GM19025 (cell line): ENCODE measurements around the gene OAS2.
A peak's percentile ranks its signal among the peaks of the same experiment; 100 is the strongest.

Source experiments
- ATAC-seq: cut with Tn5 transposase; IDR thresholded peaks from one replicate; pipeline ENCODE4 v1.9.1; 2021; ENCODE audit warnings: mild to moderate bottlenecking, low read depth, moderate library complexity; ENCODE audit not compliant: unreplicated experiment

Gene OAS2, protein sequence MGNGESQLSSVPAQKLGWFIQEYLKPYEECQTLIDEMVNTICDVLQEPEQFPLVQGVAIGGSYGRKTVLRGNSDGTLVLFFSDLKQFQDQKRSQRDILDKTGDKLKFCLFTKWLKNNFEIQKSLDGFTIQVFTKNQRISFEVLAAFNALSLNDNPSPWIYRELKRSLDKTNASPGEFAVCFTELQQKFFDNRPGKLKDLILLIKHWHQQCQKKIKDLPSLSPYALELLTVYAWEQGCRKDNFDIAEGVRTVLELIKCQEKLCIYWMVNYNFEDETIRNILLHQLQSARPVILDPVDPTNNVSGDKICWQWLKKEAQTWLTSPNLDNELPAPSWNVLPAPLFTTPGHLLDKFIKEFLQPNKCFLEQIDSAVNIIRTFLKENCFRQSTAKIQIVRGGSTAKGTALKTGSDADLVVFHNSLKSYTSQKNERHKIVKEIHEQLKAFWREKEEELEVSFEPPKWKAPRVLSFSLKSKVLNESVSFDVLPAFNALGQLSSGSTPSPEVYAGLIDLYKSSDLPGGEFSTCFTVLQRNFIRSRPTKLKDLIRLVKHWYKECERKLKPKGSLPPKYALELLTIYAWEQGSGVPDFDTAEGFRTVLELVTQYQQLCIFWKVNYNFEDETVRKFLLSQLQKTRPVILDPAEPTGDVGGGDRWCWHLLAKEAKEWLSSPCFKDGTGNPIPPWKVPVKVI

DNA sequence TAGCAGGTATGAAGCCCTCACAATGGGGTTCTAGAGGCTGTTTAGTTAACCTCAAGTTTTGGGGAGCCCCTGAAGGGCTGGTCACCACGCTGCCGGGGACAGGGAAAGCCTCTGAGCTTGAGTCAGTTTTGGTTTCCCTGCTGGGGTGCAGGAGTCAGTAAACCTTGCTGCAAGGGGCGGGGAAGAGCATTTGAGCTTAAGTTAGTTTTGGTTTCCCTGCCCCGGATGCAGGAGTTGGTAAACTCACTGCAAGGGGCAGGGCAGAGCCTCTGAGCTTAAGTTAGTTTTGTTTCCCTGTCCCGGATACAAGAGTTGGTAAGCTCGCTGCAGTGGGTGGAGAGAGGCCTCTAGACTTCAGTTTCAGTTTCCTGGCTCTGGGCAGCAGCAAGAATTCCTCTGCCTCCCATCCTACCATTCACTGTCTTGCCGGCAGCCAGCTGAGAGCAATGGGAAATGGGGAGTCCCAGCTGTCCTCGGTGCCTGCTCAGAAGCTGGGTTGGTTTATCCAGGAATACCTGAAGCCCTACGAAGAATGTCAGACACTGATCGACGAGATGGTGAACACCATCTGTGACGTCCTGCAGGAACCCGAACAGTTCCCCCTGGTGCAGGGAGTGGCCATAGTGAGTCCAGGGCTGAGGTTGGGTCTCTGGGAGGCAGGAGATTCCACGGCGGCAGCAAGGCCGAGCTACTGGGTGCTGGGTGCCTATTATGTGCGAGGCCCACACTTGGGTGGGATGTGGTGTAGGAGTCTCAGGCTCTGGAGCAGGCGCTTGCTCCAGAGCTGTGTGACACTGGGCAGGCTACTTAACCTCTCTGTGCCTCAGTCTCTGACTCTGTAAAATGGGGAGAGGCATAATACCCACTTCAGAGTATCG, at the start of gene OAS2:
TSS of gene OAS2 (plus strand) at position 357 of the 878 bp plus-strand sequence. CDS start at position 447, 90 bp downstream.
- ATAC-seq: peak; percentile 93

DNA sequence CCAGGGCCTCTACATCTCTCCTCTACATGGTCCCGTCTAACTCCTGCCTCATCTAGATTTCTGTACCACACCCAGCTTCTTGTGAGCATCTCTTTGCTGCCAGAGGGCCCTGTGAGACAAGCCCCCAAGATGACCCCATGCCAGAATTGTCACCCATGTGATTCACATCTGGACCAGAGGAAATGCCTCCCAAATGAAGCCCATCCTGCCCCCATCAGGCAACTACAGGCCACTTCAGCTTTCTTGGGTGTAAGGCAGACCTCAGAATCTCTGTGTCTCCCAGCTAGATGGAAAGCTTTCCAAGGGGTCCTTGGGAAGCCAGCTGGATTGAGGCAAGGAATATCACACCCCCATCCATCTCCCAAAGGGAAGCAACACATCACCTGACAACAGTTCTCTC, 49.3 kb upstream of the OAS2 start:
- ATAC-seq: no peak

DNA sequence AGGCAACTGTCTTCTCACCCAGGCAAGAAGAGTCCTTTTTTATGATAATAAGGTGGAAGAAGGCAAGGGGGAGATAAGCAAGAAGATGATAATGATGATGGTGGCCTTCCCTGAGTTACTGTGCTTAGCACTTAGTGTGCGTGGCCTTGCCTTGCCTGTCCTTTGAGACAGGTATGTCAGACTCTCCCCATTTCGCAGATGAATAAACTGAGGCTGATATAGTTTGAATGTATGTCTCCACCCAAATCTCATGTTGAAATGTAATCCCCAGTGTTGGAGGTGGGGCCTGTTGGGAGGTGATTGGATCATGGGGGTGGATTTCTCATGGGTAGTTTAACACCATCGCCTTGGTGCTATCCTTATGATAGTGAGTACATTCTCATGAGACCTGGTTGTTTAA, 48.6 kb upstream of the OAS2 start:
- no peak for ATAC-seq

DNA sequence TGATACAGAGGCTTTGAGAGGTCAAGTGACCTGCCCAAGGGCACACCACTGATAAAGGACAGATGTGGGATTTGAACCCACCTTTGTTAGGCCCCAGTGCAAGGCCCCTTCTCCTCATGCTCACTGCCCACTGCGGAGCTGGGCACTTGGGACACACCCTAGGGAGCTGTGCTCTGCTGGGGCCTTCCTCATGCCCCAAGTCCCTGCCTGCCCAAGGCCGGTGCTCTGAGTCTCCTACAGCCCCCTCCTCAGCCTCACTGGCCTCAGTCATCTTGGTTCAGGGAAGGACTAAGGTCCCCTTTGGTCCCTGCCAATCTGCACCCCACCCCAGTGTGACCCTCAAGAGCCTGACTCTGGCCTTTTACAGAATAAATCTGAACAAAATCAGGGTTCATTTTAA, 48.0 kb upstream of the OAS2 start:
- ATAC-seq: no peak

DNA sequence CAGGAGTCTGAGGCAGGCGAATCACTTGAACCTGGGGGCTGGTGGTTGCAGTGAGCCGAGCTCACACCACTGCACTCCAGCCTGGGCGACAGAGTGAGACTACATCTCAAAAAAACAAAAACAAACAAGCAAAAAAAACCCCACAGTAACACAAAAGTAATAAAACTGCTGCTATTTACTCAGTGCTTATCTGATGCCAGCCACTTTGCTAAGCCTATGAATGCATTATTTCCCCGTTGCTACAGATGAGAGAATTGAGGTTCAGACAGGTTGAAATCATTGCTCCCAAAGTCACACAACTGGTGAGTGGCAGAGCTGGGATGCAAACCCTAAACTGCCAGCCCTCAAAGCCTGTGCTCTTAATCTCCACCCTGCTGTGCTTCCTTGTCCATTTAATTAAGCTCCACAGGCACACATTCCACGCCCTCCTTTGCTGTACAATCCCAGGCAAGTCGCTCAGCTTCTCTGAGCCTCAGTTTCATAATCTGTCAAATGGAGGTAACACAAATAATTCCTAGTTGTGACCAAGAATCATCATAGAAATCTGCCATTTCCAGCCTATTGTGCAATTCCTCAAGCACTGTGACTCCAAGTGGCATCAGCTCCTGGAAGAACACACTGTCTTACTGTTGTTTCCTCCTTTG, 45.7 kb upstream of the OAS2 start:
- ATAC-seq: no peak

DNA sequence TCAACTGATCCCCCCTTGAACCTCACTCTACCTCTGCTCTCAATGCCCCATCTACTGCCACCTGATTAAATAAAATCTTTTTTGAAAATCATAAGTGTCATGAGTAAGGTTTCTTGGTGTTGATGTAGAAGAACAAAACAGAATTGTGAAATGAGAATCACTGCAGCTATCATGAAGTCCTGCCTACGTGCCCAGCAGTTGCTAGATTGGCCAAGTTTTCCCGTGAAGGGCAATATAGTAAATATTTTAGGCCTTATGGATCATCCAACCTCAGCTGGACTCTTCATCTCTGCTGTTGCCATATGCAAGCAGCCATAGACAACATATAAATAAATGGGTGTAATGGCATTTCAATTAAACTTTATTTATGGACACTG, 45.2 kb upstream of the OAS2 start:
- no peak for ATAC-seq

DNA sequence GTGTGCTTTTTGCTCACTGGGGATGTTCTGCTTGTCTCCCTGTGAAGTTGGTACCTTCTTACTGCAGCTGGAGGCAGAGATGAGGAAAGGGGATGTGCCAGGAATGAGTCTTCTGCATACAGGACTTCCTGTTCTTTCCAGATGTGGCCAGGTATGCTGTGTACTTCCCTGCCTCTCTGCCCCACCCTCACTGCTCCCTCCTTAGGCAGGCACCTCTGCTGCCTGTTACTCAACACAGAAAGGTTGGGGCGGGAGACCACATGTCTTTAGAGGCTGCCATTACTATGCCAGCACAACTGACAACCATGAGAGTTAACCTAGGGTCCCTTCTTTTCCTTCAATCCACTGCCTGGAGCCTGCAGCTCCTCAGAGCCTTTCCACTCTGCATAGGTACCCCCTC, 42.1 kb upstream of the OAS2 start:
- ATAC-seq: no peak

DNA sequence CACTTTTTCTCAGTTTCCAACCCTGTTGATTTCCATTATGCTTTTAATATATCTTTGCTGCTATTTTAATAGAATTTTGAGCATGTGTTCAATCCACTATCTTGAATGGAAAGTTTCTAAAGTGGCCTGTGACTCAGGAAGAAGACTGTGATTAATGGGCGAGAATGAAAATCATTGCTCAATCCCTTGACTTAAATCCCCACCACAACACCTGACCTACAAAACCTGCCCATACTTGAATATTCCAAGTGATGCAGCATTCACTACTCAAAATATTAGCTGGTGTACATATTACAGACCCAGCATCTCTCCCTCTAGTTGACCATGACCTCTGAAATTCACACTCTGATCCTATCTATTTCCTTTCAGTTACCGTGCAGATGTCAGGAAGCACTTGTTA, 41.4 kb upstream of the OAS2 start:
- ATAC-seq: no peak

DNA sequence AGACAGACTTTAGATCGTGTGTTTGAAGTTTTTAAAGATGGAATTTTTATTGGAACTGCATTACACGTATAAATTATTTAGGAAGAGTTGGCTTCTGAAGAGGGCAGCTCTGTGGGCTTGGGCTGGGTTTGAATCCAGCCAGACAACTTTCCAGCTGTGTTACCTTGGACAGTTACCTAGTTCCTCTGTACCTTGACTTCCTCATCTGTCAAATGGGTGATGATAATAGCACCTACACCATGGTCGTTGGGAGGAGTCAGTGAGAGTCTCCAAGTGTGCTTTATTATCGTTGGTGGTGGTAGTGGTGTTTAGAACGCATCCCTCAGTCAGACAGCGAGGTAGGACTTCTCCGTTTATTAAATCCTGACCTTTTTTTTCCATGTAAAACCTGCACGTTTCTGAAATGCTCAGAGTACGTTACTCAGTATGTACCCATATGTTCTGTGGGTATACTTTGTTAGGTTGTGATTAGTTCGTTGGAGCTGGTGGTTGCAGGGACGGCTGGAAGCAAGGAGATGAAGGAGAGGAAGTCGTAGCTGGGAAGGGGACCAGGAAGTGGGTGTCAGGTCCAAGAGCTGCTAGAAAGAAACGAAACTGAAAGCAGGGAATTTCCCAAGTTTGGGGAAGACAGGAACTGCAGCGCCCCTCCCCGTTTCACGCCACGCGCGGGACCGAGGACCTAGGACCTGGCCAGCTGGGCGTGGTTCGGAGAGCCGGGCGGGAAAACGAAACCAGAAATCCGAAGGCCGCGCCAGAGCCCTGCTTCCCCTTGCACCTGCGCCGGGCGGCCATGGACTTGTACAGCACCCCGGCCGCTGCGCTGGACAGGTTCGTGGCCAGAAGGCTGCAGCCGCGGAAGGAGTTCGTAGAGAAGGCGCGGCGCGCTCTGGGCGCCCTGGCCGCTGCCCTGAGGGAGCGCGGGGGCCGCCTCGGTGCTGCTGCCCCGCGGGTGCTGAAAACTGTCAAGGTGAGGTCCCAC, 40.3 kb upstream of the OAS2 start, which contains the start of gene OAS3:
TSS of gene OAS3 (plus strand) at position 734 of the 979 bp plus-strand sequence. CDS start at position 791, 57 bp downstream.
- ATAC-seq: no peak

DNA sequence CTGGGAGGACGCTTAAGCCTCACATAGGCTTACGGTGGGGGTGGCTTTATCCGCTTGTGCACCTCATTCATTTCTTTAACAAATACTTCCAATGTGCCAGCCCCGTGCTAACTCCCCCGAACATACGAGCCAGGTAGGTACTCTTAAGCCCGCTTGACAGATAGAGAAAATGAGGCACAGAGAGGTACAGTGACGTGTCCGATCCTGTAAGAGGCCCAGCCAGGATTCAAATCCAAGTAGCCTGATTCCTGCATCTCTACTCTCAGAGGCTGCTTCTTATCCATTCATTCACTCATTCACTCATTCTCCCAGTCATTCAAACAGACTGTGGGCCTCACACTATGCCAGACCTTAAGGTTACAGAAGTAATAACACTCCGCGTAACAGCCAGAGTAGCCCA, 39.6 kb upstream of the OAS2 start:
- no peak for ATAC-seq

DNA sequence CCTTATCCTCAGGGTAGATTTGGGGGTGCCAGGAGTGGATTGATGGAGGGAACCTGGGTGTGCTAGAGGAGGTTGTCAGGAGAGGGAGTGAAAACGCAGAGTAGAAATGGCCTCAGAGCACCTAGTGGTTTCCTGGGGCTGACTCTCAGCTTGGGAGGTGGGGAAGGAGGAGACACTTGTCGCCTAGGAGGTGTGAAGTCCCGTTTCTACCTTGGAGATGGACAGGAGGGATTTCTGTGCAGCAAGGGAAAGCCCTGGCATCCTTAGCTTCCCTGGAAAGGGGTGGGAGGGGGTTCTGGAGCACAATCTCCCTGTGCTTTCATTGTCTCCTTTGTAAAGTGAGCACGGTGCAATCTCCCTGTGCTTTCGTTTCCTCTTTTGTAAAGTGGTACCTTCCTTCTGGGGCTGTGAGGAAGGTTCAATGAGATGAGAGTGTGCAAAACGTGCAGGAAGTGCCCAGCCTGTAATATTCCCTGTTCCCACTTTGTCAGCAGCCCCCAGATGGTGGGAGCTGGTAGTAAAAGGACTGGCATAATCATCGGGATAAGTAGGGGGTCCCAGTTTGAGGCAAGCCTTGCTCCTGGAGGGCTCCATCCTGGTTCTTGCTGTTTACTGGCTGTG, 38.4 kb upstream of the OAS2 start:
- no peak for ATAC-seq

DNA sequence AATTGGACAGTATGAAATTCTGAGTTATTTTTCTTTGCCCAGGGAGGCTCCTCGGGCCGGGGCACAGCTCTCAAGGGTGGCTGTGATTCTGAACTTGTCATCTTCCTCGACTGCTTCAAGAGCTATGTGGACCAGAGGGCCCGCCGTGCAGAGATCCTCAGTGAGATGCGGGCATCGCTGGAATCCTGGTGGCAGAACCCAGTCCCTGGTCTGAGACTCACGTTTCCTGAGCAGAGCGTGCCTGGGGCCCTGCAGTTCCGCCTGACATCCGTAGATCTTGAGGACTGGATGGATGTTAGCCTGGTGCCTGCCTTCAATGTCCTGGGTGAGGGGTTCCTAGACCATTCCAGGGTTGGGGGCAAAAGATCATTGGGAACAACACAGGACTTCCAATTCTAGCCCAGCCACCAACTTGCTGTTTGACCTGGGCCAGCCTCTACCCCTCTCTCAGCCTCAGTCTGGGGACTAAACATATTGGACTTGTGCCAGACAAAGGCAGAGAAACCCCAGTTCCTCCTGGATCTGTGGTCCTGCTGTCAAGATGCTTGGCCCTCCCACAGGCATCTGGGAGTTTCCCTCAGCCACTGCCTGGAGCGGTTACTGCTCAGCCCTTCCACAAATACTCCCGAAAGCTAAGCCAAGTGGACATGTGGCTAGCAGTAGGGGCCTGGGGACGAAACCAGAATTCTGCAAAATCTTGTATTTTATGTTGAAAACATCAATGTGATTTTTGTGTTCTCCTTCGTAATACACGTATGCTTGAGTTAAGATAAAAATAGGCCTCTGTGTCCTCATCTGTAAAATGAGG, 36.6 kb upstream of the OAS2 start:
- ATAC-seq: no peak

DNA sequence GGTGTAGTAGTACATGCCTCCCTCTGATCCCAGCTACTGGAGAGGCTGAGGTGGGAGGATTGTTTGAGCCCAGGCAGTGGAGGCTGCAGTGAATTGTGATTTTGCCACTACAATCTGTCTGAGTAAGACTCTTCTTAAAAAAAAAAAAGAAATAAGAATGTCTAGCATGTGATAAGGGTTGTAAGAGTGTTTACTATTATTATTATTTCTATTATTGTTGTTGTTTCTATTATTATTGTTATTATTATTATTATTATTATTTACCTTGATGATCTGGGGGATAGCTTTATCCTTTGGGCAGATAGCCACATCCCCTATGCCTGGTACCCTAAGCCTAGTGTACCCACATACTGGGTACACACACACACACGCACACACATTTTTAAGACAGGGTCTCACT, 35.7 kb upstream of the OAS2 start:
- no peak for ATAC-seq

DNA sequence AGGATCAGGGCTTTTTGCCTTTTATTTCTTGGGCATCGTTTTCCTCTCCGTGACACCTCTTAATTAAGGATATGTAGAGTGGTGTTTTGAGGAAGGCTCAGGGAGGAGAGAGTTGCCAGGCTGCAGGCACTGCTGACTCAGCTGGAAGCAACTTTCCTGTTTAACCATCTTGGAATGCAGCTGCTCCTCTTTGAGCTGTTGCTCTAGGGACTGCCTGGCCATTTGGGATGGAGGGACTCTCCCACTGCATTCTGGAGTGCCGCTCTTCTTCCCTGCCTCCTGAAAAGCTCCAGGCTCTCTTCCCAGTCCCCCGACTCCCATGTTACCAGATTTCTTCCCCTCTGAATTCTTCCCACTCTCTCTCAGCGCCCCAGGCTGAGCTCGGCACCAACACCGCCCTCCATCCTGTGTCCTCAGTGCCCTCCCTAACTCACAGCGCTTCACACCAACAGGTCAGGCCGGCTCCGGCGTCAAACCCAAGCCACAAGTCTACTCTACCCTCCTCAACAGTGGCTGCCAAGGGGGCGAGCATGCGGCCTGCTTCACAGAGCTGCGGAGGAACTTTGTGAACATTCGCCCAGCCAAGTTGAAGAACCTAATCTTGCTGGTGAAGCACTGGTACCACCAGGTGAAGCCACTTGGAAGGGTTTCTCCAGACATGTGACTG, 34.2 kb upstream of the OAS2 start:
- no peak for ATAC-seq

DNA sequence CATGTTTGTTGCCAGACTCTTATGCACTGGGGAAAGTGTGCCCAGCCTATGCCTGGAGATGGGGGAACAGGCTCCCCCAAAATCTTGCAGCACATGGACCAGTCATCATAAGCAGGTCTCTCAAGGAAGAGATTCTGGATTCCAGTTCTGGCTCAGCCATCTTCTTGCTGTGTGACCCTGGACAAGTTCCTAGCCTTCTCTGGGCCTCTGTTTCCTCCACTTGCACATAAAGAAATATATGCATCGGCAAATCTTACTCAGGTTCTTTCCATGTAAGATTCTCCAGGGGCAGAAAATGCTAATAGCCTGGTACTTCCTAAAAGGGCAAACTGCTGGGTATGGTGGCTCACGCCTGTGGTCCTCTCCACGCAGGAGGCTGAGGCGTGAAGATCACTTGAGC, 32.8 kb upstream of the OAS2 start:
- no peak for ATAC-seq

DNA sequence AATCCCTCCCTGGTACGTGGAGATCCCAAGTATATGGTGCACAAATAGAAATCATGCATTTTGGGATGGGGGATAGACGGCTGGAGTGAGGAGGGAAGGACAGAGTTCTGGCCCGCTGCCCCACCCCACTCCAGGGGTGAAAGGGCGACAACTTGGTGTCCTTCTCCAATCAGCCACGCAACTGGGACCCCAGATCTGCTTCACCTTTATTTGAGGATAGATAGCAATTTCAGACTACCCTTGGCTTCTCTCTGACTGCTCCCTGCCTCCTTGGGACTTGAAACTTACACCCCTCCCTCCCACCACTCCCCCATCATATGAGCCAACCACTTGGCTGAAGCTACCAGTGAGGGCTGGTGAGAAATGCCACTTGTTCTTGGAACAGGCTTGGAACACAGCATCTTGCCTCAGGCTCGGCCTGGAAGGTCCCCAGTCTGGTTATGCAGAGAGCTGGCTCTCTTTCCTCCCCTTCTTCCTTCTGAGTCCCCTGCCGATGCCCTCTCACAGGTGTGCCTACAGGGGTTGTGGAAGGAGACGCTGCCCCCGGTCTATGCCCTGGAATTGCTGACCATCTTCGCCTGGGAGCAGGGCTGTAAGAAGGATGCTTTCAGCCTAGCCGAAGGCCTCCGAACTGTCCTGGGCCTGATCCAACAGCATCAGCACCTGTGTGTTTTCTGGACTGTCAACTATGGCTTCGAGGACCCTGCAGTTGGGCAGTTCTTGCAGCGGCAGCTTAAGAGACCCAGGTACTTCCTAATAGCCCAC, 31.9 kb upstream of the OAS2 start:
- no peak for ATAC-seq

DNA sequence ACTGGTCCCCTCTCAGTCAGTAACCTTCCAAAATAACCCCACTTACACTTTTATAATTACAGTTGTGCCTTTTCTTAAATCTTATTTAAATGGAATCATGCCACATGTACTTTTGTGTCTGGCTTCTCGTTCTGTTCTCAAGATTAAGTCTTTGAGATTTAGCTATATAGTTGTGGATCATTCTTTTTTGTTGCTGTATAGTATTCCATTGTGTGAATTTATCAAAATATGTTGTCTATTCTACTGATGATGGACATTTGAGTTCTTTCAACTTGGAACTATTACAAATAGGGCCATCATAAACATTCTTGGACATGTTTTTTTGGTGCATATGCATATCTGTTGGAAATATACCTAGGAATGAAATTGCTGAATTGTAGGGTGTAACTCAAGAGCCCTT, 31.0 kb upstream of the OAS2 start:
- no peak for ATAC-seq
